GM12865 (cell line): Measurements from ENCODE around the gene EGFLAM.

Experiments
- DNase-seq: peaks from one replicate; pipeline ENCODE4 v3.0.0; 2010; ENCODE audit warnings: low read depth
- H3K4me3 ChIP-seq: 2 replicates; pipeline ENCODE4 v1.5.1; 2011; ENCODE audit warnings: mild to moderate bottlenecking, low read depth, low read length, control low read depth
- CTCF ChIP-seq: IDR thresholded peaks from 2 replicates; pipeline ENCODE4 v1.5.1; 2011; ENCODE audit warnings: low read length, control low read depth, low read depth, inconsistent platforms; ENCODE audit not compliant: insufficient read depth; ENCODE audit errors: missing control alignments

EGFLAM gene

GRCh38 chr5:38393636-38394035, 135.3 kb downstream of the EGFLAM start:
- H3K4me3 ChIP-seq, result no peak overlapping the region
- TF ChIP-seq CTCF, result no peak
- no peak for DNase-seq

- no peak for DNase-seq
- H3K4me3 ChIP-seq, result no peak overlapping the region
- TF ChIP-seq CTCF, result no peak
Observed at GRCh38 chr5:38396766-38397165, 138.4 kb downstream of the EGFLAM start.

GRCh38 chr5:38400365-38400764, 142.0 kb downstream of the EGFLAM start:
- DNase-seq, result no peak
- no peak overlapping the region for H3K4me3 ChIP-seq
- no peak for TF ChIP-seq CTCF

GRCh38 chr5:38401145-38401544, 142.8 kb downstream of the EGFLAM start:
- DNase-seq, result no peak
- no peak overlapping the region for H3K4me3 ChIP-seq
- TF ChIP-seq CTCF, result no peak

GRCh38 chr5:38403406-38403805, 145.0 kb downstream of the EGFLAM start:
- no peak for TF ChIP-seq CTCF
- H3K4me3 ChIP-seq, result no peak overlapping the region
- no peak for DNase-seq

GRCh38 chr5:38403877-38404635, 145.7 kb downstream of the EGFLAM start:
- H3K4me3 ChIP-seq, result no peak overlapping the region
- DNase-seq, result no peak
- no peak for TF ChIP-seq CTCF

- no peak overlapping the region for H3K4me3 ChIP-seq
- TF ChIP-seq CTCF, result peak; percentile 5
- peak; percentile 6 for DNase-seq
Observed at GRCh38 chr5:38404667-38405276, 146.4 kb downstream of the EGFLAM start.
